Suprapubic skin (tissue), 4 donors: ENCODE results near the gene SCRN2. TPM values are rescaled to one million over a fixed set of nuclear protein-coding genes. Genes with fewer than 3 reads are reported as not detected.

Experiments used
- DNase-seq, 2 donors: peaks; one replicate each; pipeline ENCODE4 v3.0.0-alpha.2; 2019; ENCODE audit warnings: low spot score in 2 of 2
- H3K27ac ChIP-seq: fragments of 200-600 bp; sonication (generic); one replicate; pipeline ENCODE4 v1.5.1; 2019
- H3K27me3 ChIP-seq: fragments of 200-600 bp; sonication (generic); one replicate; pipeline ENCODE4 v1.5.1; 2019
- H3K36me3 ChIP-seq: fragments of 200-600 bp; sonication (generic); one replicate; pipeline ENCODE4 v1.5.1; 2019
- H3K4me1 ChIP-seq: fragments of 200-600 bp; sonication (generic); one replicate; pipeline ENCODE4 v1.5.1; 2019
- H3K4me3 ChIP-seq: fragments of 200-600 bp; sonication (generic); one replicate; pipeline ENCODE4 v1.5.1; 2019; ENCODE audit warnings: mild to moderate bottlenecking
- H3K9me3 ChIP-seq: fragments of 200-600 bp; sonication (generic); one replicate; pipeline ENCODE4 v1.5.1; 2019
- CTCF ChIP-seq, 2 donors: fragments of 200-600 bp in 1 of 2; fragments of 450-650 bp in 1 of 2; sonication (generic) in 1 of 2; IDR thresholded peaks; one replicate each; pipeline ENCODE4 v1.5.1; 2016 to 2019; ENCODE audit warnings: antibody characterized with exemption in 2 of 2, mild to moderate bottlenecking in 1 of 2, moderate library complexity in 1 of 2
- EP300 ChIP-seq: sonication (generic); formaldehyde crosslinking; IDR thresholded peaks from one replicate; pipeline ENCODE4 v1.6.1; 2017; ENCODE audit warnings: antibody characterized with exemption
- POLR2A ChIP-seq, 2 donors: fragments of 450-650 bp; IDR thresholded peaks; one replicate each; pipeline ENCODE4 v1.6.1; 2017; ENCODE audit warnings: antibody characterized with exemption in 2 of 2, mild to moderate bottlenecking in 2 of 2, moderate library complexity in 2 of 2
- POLR2AphosphoS5 ChIP-seq, 3 donors: sonication (generic); formaldehyde crosslinking; IDR thresholded peaks; one replicate each; pipeline ENCODE4 v1.6.1; 2017; ENCODE audit warnings: antibody characterized with exemption in 3 of 3
- WGBS: methylation state at CpG from one replicate; pipeline ENCODE4 v1.1.5; 2018; 5-methylcytosine and 5-hydroxymethylcytosine counted together
- total RNA-seq, 4 donors: library from RNA; depleted of rRNA; stranded (reverse); fragments of >200 nt; gene quantifications; one replicate each; pipeline ENCODE4 v1.1.0, GENCODE V29; 2016

SCRN2 gene
- total RNA-seq, 4 donors from 2014 or later, result 22.3 to 46.4 (median 34.7) TPM

- WGBS, result 73% methylated on average over 18 of the region's 18 CpGs
- TF ChIP-seq POLR2AphosphoS5 (IDR thresholded peaks at IDR 0.05) (no peak), EP300 (no peak), CTCF (IDR thresholded peaks at IDR 0.05) (no peak), POLR2A (IDR thresholded peaks at IDR 0.05) (no peak)
Measured at GRCh38 chr17:47830396-47831002, 10.6 kb downstream of the SCRN2 start.

GRCh38 chr17:47829870-47830269, 11.2 kb downstream of the SCRN2 start:
- H3K4me3 ChIP-seq, result no peak overlapping the region
- TF ChIP-seq EP300 (no peak), POLR2AphosphoS5 (IDR thresholded peaks at IDR 0.05) (no peak)
- H3K4me1 ChIP-seq, result peaks cover 25% of the 10 kb centered on the region
- no peaks in the 10 kb centered on the region for H3K9me3 ChIP-seq
- WGBS, result 89% methylated on average over 3 of the region's 3 CpGs
- no peaks in the 10 kb centered on the region for H3K27me3 ChIP-seq
- no peak for DNase-seq
- H3K27ac ChIP-seq, result no peak overlapping the region
- H3K36me3 ChIP-seq, result peaks cover 38% of the 10 kb centered on the region

More at GRCh38 chr17:47830396-47831002, 10.6 kb downstream of the SCRN2 start:
- Histone ChIP-seq H3K9me3 (no peaks in the 10 kb centered on the region), H3K27me3 (no peaks in the 10 kb centered on the region), H3K36me3 (peaks cover 34% of the 10 kb centered on the region), H3K27ac (peak overlapping the region; percentile 81), H3K4me3 (peak overlapping the region; percentile 82), H3K4me1 (peaks cover 25% of the 10 kb centered on the region)
- DNase-seq, result no peak

GRCh38 chr17:47823519-47823918, 17.6 kb downstream of the SCRN2 start:
- no peak for DNase-seq
- Histone ChIP-seq H3K9me3 (no peaks in the 10 kb centered on the region), H3K27ac (no peak overlapping the region), H3K36me3 (peaks cover 58% of the 10 kb centered on the region), H3K4me3 (no peak overlapping the region), H3K27me3 (no peaks in the 10 kb centered on the region), H3K4me1 (peaks cover 23% of the 10 kb centered on the region)
- 82% methylated on average over 4 of the region's 4 CpGs for WGBS
- TF ChIP-seq EP300 (no peak), POLR2AphosphoS5 (IDR thresholded peaks at IDR 0.05) (no peak), CTCF (IDR thresholded peaks at IDR 0.05) (no peak), POLR2A (IDR thresholded peaks at IDR 0.05) (no peak)

- Histone ChIP-seq H3K9me3 (no peaks in the 10 kb centered on the region), H3K4me1 (peaks cover 23% of the 10 kb centered on the region), H3K36me3 (peaks cover 58% of the 10 kb centered on the region), H3K27me3 (no peaks in the 10 kb centered on the region), H3K27ac (no peak overlapping the region), H3K4me3 (no peak overlapping the region)
- 100% methylated on average over 1 of the region's 4 CpGs for WGBS
- TF ChIP-seq EP300 (no peak), POLR2AphosphoS5 (IDR thresholded peaks at IDR 0.05) (no peak), POLR2A (IDR thresholded peaks at IDR 0.05) (no peak), CTCF (IDR thresholded peaks at IDR 0.05) (no peak)
- DNase-seq, result no peak
Measured at GRCh38 chr17:47822785-47823184, 18.3 kb downstream of the SCRN2 start.

- Histone ChIP-seq H3K27ac (no peak within 1 kb of the TSS), H3K36me3 (peaks cover 57% of the 10 kb centered on the region), H3K27me3 (no peaks in the 10 kb centered on the region), H3K9me3 (no peaks in the 10 kb centered on the region), H3K4me3 (peak within 1 kb of the TSS; percentile 45), H3K4me1 (peaks cover 23% of the 10 kb centered on the region)
- TF ChIP-seq POLR2AphosphoS5 (IDR thresholded peaks at IDR 0.05), result no peak
- no peak for TF ChIP-seq CTCF (IDR thresholded peaks at IDR 0.05)
- no peak for TF ChIP-seq POLR2A (IDR thresholded peaks at IDR 0.05)
- 9% methylated on average over 17 of the region's 21 CpGs for WGBS
- DNase-seq, result peak in 1 of 2 donors; percentile 79
Measured at GRCh38 chr17:47821424-47822391, 19.4 kb downstream of the SCRN2 start, which contains the start of gene OSBPL7. Gene OSBPL7, minus strand, starts transcription at chr17:47821794. Its CDS starts 1,516 bp downstream, at chr17:47820278.
